K562 (cell line): ENCODE measurements around the gene ANXA8. TPM values are rescaled to one million over a fixed set of nuclear protein-coding genes. Genes with fewer than 3 reads are reported as not detected.
A peak's percentile ranks its signal among the peaks of the same experiment; 100 is the strongest.

Experiments used
- ATAC-seq: fragments of 200-7000 bp; cut with Tn5 transposase; 3 replicates; pipeline ENCODE4 v1.9.1; 2020; ENCODE audit warnings: moderate library complexity
- BruUV-seq: library from RNA; stranded (reverse); fragments of 400-500 nt; replicated peaks from 2 replicates; lab custom pipeline; 2021; lab: Mats Ljungman, UMichigan
- CTCF ChIA-PET: fragments of 300-600 bp; formaldehyde crosslinking; extraction: SDS; loops from one replicate; lab custom pipeline; 2021; ENCODE audit warnings: low intra/inter-chr PET ratio; lab: Yijun Ruan, JAX
- POLR2A ChIA-PET: fragments of 300-600, 350-650 bp; sonication (Branson Sonifier 250); formaldehyde crosslinking; extraction: SDS; loops from one replicate; lab custom pipeline; 2021; ENCODE audit warnings: antibody characterized with exemption, inconsistent platforms; lab: Yijun Ruan, JAX
- DNase-seq, 4 experiments: peaks; one replicate each; pipeline versions ENCODE4 v3.0.0 to v3.0.0-alpha.2; 2011 to 2018; ENCODE audit warnings: low spot score in 3 of 4, mixed read lengths in 3 of 4; ENCODE audit errors: extremely low read depth in 1 of 4
- FAIRE-seq: peaks from 2 replicates; lab custom pipeline; 2011; peaks lifted over from hg19 to GRCh38; lab: Jason Lieb, UNC
- H2AFZ ChIP-seq: 2 replicates; pipeline ENCODE4 v1.6.0; 2011; ENCODE audit warnings: low read depth, low read length, control low read depth, inconsistent platforms
- H3K27ac ChIP-seq: fragments of 200-600 bp; 3 replicates; pipeline ENCODE4 v1.8.0; 2011; ENCODE audit warnings: low read depth, mild to moderate bottlenecking, control low read depth, inconsistent platforms, low read length, moderate library complexity, mixed read lengths; ENCODE audit errors: extremely low read depth
- H3K27me3 ChIP-seq, 2 experiments: fragments of 300-600 bp in 1 of 2; 2 replicates in 1 of 2; 3 replicates in 1 of 2; pipeline versions ENCODE4 v1.6.0 to v1.8.0; 2011; ENCODE audit warnings: inconsistent platforms in 2 of 2, low read length in 2 of 2, mild to moderate bottlenecking in 1 of 2, mixed read lengths in 1 of 2, moderate library complexity in 1 of 2; ENCODE audit not compliant: control insufficient read depth in 2 of 2, insufficient read depth in 2 of 2
- H3K36me3 ChIP-seq: fragments of 300-600 bp; 3 replicates; pipeline ENCODE4 v1.8.0; 2011; ENCODE audit warnings: mild to moderate bottlenecking, low read length, inconsistent platforms; ENCODE audit not compliant: control insufficient read depth, insufficient read depth
- H3K4me1 ChIP-seq, 2 experiments: fragments of 200-600 bp in 1 of 2; replicated peaks in 1 of 2; 2 replicates in 1 of 2; 3 replicates in 1 of 2; pipeline versions ENCODE4 v1.5.1 to v1.8.0; 2011; ENCODE audit warnings: inconsistent platforms in 2 of 2, low read length in 2 of 2, mild to moderate bottlenecking in 1 of 2, mixed read lengths in 1 of 2, moderate library complexity in 1 of 2; ENCODE audit not compliant: control insufficient read depth in 2 of 2, insufficient read depth in 2 of 2
- H3K4me2 ChIP-seq: 2 replicates; pipeline ENCODE4 v1.6.1; 2011; ENCODE audit warnings: low read length, control low read depth, inconsistent platforms, mixed read lengths; ENCODE audit not compliant: insufficient read depth
- H3K4me3 ChIP-seq: fragments of 200-600 bp; sonication (generic), shearing (Covaris generic); 2 replicates; pipeline ENCODE4 v1.5.1; 2016; ENCODE audit warnings: control low read depth, inconsistent platforms
- H3K79me2 ChIP-seq: fragments of 200-600 bp; 3 replicates; pipeline ENCODE4 v1.8.0; 2011; ENCODE audit warnings: low read length, inconsistent platforms; ENCODE audit not compliant: control insufficient read depth, insufficient read depth
- H3K9ac ChIP-seq, 2 experiments: 2 replicates each; pipeline versions ENCODE4 v1.6.0 to v1.6.1; 2011; ENCODE audit warnings: low read depth in 2 of 2, low read length in 2 of 2, control low read depth in 1 of 2, inconsistent platforms in 1 of 2, mild to moderate bottlenecking in 1 of 2, mixed read lengths in 1 of 2; ENCODE audit not compliant: insufficient read depth in 1 of 2
- H3K9me1 ChIP-seq: one replicate; pipeline ENCODE4 v1.6.0; 2011; ENCODE audit warnings: inconsistent platforms, mild to moderate bottlenecking, low read length, moderate library complexity; ENCODE audit not compliant: control insufficient read depth, insufficient read depth
- H3K9me3 ChIP-seq: replicated peaks from 2 replicates; pipeline ENCODE4 v1.5.1; 2011; ENCODE audit warnings: low read depth, low read length, inconsistent platforms; ENCODE audit not compliant: control insufficient read depth, insufficient read depth
- H4K20me1 ChIP-seq: replicated peaks from 2 replicates; pipeline ENCODE4 v1.6.1; 2011; ENCODE audit warnings: low read length, inconsistent platforms, mixed read lengths; ENCODE audit not compliant: control insufficient read depth, insufficient read depth
- ATF2 ChIP-seq: sonication (generic); formaldehyde crosslinking; IDR thresholded peaks from 2 replicates; pipeline ENCODE4 v1.8.1; 2022; ENCODE audit warnings: missing genetic modification reagents
- HDAC8 ChIP-seq: fragments of 450-650 bp; IDR thresholded peaks from 2 replicates; pipeline ENCODE4 v1.6.1; 2016; ENCODE audit warnings: mild to moderate bottlenecking, missing genetic modification characterization, moderate library complexity, missing compliant biosample characterization
- XRCC5 ChIP-seq: fragments of 200-400 bp; formaldehyde crosslinking; IDR thresholded peaks from 2 replicates; pipeline ENCODE4 v1.6.1; 2017; ENCODE audit warnings: low read depth, mild to moderate bottlenecking, low read length
- ZNF274 ChIP-seq: IDR thresholded peaks from 2 replicates; pipeline ENCODE4 v1.6.1; 2011; ENCODE audit warnings: low read depth, mild to moderate bottlenecking, low read length, moderate library complexity, borderline replicate concordance
- WGBS: fragments of 100-300 bp; shearing (Covaris generic); methylation state at CpG from one replicate; pipeline ENCODE4 v1.1.6; 2016; ENCODE audit warnings: low coverage, mixed read lengths; ENCODE audit not compliant: insufficient coverage; ENCODE audit errors: missing lambda C conversion rate; 5-methylcytosine and 5-hydroxymethylcytosine counted together
- in situ Hi-C: fragments of 300-500 bp; cut with MboI; formaldehyde crosslinking; loops from 4 replicates; pipeline ENCODE4 v1.15.0; 2018; ENCODE audit warnings: inconsistent platforms, mixed read lengths
- intact Hi-C: fragments of 100-400 bp; cut with micrococcal nuclease; formaldehyde crosslinking; loops from 2 replicates; pipeline ENCODE4 v1.14.2; 2022
- polyA plus RNA-seq, 8 experiments: library from polyadenylated mRNA; depleted of rRNA in 4 of 8; stranded (reverse) in 5 of 8; unstranded in 3 of 8; fragments of >200 nt; fragmentation: Nextera tagmentation in 2 of 8; fragmentation: Illumina TruSeq in 1 of 8; extraction: Ambion mirVana in 2 of 8; extraction: Trizol in 1 of 8; gene quantifications; 2 replicates each; pipeline versions ENCODE4 v1.2.1 to v1.2.3, GENCODE V29; 2011 to 2014; ENCODE audit warnings: inconsistent platforms in 1 of 8, missing spikeins in 1 of 8
- total RNA-seq, 7 experiments: library from RNA; depleted of rRNA in 6 of 7; stranded (reverse); fragments of >200 nt in 6 of 7; fragmentation: Illumina TruSeq in 2 of 7; extraction: Trizol in 2 of 7; gene quantifications; 2 replicates each; pipeline versions ENCODE4 v1.2.1 to v1.2.3, GENCODE V29; 2011 to 2021; ENCODE audit warnings: low replicate concordance in 1 of 7
- TF ChIP-seq, protein P1 (sequence below): fragments of 450-650 bp; conservative IDR thresholded peaks from 2 replicates; pipeline ENCODE4 v1.6.1; 2016; ENCODE audit warnings: missing genetic modification characterization, low read depth, mild to moderate bottlenecking, control low read depth, missing compliant biosample characterization
- TF ChIP-seq, protein P2 (sequence below): sonication (generic); formaldehyde crosslinking; IDR thresholded peaks from 2 replicates; pipeline ENCODE4 v1.8.1; 2023; ENCODE audit warnings: mild to moderate bottlenecking, missing genetic modification reagents

The ANXA8 gene
- total and polyA plus RNA-seq, 9 of the 15 experiments (the other 6 are each of a cell fraction or from before 2014, with no cell fraction given) = not detected

DNA sequence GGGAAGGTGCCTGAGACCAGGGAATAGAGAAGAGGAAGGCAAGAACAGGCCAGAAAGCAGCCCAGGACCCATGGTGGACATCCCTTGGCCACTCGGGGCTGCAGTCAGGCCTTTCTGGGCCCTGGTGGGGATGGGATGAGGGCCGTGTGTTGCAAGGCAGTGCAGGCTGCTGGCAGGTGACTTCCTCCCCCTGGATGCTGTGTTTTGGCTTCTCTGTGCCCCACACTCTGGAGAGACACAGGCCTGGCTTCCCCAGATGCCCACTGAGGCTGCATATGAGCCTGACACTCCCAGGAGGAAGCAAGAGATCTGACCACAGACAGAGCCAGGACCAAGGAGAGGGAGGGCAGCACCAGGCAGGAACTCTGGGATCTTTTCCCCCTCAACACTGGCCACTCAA, 39.9 kb downstream of the ANXA8 start:
- H3K9me1 ChIP-seq = no peaks in the 10 kb centered on the region
- 3% methylated on average over 2 of the region's 2 CpGs for WGBS
- no peak for TF ChIP-seq HDAC8 (tag)
- TF ChIP-seq ZNF274 = no peak
- TF ChIP-seq, protein P1, sequence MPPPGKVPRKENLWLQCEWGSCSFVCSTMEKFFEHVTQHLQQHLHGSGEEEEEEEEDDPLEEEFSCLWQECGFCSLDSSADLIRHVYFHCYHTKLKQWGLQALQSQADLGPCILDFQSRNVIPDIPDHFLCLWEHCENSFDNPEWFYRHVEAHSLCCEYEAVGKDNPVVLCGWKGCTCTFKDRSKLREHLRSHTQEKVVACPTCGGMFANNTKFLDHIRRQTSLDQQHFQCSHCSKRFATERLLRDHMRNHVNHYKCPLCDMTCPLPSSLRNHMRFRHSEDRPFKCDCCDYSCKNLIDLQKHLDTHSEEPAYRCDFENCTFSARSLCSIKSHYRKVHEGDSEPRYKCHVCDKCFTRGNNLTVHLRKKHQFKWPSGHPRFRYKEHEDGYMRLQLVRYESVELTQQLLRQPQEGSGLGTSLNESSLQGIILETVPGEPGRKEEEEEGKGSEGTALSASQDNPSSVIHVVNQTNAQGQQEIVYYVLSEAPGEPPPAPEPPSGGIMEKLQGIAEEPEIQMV (tag) = no peak
- TF ChIP-seq, protein P2, sequence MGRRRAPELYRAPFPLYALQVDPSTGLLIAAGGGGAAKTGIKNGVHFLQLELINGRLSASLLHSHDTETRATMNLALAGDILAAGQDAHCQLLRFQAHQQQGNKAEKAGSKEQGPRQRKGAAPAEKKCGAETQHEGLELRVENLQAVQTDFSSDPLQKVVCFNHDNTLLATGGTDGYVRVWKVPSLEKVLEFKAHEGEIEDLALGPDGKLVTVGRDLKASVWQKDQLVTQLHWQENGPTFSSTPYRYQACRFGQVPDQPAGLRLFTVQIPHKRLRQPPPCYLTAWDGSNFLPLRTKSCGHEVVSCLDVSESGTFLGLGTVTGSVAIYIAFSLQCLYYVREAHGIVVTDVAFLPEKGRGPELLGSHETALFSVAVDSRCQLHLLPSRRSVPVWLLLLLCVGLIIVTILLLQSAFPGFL (CRISPR knock-in tag) = no peak
- TF ChIP-seq ATF2 (CRISPR knock-in tag) = no peak
- no peak for TF ChIP-seq XRCC5
- no peaks in the 10 kb centered on the region for H4K20me1 ChIP-seq
- H3K9me3 ChIP-seq = no peaks in the 10 kb centered on the region
- FAIRE-seq (no peak), ATAC-seq (no peak), DNase-seq (peak in 1 of 4 experiments; percentile 3)
- ChIA-PET POLR2A (no interaction called here), CTCF (no interaction called here)
- BruUV-seq = no TSS peak
- H3K36me3 ChIP-seq = no peaks in the 10 kb centered on the region
- H3K4me2 ChIP-seq = no peak overlapping the region
- H3K4me1 ChIP-seq = no peaks in the 10 kb centered on the region
- intact Hi-C loops (no loop called here), in situ Hi-C loops (loop anchor here (25.0 kb wide), 1 partner anchor 118 kb away; no protein-coding TSS in a partner anchor)
- H3K27ac ChIP-seq = no peak overlapping the region
- H3K27me3 ChIP-seq = peaks cover 5 to 10% of the 10 kb centered on the region in 2 experiments; a peak in 4 of 5 replicates
- no peak overlapping the region for H3K9ac ChIP-seq
- H3K4me3 ChIP-seq = no peak overlapping the region
- no peak overlapping the region for H2AFZ ChIP-seq
- no peaks in the 10 kb centered on the region for H3K79me2 ChIP-seq
